NCI-H2107 treated with DMSO at 0.1 percent for 48 hours (cell line): ENCODE data around the gene MAP3K7CL.

Experiments used
- DNase-seq: peaks from one replicate; lab custom pipeline; 2025; ENCODE audit not compliant: unreplicated experiment; lab: John Stamatoyannopoulos, UW

The MAP3K7CL gene, protein sequence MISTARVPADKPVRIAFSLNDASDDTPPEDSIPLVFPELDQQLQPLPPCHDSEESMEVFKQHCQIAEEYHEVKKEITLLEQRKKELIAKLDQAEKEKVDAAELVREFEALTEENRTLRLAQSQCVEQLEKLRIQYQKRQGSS

DNA sequence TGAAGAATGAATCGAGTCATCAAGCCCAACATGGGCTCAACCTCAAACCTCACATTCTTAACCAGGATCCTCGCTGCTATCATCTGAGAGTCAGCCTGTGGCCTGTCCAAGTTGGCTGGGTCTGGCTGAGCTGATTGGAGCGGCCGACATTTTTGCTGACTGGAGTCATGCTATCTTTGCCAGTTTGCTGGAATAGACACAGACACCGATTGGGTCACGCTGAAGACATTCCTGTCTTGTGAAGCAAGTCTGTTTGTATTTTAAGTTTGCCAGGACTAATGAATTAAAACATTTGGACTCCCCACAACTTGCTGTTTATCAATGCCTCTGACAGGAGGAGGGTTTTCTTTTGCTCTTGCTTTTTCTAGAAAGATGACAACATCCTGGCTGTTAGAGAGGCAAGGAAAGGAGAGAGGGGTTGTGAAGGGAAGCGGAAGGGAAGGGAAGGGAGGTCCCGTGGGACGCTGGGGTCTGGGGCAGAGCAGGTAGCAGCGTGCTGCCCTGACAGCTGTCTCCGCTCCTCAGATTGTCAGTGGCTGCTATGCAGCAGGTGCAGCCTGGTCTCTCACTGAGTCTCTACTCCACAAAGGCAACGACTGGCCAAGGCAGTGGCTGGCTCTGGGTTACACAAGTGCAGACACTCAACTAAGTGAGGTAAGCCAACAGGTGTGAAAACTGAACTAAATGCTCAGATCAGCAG, at the start of gene MAP3K7CL:
TSS of gene MAP3K7CL (plus strand) at position 375 of the 700 bp plus-strand sequence. CDS start 2,701 bp downstream, outside the sequence.
- peak; percentile 68 for DNase-seq

DNA sequence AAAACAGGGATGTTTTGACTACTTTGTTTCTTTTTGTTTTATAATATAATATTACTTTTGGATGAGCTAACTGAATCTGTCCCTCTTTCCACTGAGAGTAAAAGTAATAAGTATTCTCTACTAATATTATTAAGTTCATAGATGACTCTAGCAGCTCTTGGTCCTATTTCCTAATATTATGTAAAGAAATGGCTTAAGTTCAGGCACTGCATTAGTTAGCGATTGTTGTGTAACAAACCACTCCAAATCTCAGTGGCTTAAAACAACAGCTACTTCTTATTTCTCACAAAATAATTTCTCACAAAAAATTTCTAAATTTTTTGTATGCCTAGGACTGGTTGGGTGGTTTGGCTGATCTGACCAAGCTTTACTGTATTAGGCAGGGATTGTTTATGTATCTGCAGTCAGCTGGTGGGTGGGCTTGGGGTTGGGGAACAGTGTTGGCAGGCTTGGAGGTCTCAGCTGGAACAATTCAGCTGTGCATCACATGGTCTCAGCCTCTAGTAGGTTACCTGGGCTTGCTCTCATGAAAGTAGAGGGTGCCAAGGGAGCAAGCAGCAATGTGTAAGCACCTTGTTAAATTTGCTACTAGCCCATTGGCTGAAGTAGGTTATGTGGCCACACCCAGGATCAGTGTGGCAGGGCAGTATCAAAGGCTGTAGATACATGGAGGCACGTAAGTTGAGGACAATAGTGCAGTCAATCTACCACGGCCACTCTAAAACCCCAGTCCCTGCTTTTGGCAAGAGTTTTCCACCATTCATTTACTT, 48.2 kb upstream of the MAP3K7CL start:
- DNase-seq, result no peak

DNA sequence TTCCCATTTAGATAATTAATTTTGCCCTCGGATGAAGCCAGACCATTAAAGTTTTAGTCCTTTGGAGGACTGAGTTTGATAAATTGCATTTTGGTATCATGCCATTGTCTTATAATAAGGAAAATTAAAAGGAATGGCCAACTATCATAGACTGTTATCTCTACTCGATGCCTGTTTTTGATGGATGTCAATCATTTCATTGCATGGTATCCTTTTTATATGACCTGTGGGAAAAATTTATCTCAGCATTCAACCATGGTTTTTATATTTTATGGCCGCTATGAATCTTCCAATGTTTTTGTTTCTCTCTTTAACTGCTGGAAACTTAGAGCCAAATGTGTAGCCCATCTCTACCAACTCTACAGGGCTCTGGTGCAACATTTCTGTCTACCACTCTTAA, 47.1 kb upstream of the MAP3K7CL start:
- no peak for DNase-seq

DNA sequence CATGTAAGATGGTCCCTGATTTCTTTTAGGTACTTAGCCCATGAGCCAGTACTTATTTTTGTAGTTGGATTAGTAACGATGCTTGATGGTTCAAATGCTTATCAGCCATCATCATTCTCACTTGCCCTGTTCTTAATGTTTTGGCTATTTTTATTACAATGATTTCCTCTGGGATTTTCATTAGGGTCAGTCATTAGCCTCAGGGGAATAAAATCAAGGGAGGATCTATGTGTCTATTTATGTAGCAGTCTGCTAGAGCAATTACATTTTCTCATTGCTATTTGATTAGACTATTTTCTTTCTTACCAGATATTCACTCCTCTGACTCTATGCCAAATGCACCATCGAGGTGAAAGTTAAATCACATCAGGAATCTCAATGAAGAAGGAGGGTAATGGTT, 46.1 kb upstream of the MAP3K7CL start:
- DNase-seq, result no peak

DNA sequence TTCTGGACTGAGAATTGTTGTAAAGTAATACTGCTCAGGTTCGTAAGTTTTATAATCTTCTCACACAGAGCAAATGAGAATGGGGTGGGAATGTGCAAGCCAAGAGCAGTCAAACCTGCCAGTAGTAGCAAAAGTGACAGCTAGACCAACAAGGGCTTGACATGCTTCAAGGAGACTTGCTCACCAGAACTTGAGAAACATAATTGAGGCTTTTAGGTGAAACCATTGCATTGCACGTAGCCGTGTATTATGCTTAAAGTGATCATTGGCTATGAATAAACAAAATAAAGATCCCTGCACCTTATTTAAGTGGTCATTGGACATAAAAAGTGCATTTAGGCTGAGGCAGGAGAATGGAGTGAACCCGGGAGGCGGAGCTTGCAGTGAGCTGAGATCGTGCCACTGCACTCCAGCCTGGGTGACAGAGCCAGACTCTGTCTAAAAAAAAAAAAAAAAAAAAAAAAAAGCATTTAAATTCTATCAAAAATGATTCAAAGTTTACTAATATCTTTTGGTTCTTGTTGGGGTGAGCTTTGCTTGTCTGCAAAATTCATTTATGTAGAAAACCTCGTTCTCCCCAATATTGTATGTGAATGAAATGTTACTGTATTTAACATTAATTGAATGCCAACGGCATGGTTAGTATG, 45.2 kb upstream of the MAP3K7CL start:
- DNase-seq, result no peak

DNA sequence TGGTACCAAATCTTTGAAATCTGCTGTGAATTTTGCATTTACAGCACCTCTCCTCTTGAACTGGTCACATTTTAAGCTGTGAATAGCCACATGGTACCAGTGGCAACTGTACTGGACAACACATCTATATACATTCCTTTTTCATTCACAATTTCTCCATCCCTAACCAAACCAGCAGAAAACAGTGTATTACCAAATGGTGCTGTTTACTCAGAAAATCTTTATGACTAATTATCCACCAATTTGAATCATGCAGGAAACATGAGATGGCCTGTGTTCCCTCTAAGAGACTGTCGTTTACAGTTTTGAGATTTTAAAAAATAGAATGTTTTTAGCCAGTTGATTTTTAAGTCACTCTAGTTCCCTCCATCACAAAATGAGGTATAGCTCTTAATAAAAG, 39.4 kb upstream of the MAP3K7CL start:
- DNase-seq, result no peak

DNA sequence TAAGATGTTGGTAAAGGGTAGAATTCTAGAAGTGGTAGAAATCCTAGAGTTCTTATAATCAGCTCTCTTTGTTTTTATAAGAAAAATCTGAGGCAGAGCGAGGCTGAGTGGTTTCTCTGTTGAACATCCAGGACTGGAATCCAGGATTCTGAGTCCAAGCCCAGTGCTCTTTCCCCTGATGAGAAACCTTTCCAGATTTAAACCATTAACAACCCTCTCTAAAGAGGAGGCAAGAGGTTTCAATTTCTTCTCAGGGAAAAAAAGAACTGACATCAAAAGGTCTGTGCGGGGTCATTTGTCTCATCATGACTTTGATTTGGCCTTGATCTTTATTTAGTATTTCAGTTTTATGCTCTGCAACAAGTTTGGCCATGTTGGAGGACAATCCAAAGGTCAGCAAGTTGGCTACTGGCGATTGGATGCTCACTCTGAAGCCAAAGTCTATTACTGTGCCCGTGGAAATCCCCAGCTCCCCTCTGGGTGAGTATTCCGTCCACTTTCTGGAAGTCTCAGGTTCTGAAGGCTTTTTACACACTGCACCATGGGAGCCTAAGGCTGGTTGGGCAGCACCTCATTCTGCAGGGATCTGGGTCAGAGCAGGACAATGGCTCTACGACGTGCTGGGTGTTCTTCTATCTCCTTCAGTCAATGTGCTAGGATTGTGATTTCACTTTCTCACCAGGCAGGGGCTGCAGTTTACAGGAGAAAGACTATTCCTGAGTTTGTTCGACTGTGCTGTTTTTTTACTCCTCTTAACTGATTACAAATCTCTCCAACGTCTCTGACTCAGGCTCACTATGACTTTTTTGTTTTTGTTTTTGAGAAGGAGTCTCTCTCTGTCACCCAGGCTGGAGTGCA, 38.1 kb upstream of the MAP3K7CL start:
- DNase-seq, result no peak

DNA sequence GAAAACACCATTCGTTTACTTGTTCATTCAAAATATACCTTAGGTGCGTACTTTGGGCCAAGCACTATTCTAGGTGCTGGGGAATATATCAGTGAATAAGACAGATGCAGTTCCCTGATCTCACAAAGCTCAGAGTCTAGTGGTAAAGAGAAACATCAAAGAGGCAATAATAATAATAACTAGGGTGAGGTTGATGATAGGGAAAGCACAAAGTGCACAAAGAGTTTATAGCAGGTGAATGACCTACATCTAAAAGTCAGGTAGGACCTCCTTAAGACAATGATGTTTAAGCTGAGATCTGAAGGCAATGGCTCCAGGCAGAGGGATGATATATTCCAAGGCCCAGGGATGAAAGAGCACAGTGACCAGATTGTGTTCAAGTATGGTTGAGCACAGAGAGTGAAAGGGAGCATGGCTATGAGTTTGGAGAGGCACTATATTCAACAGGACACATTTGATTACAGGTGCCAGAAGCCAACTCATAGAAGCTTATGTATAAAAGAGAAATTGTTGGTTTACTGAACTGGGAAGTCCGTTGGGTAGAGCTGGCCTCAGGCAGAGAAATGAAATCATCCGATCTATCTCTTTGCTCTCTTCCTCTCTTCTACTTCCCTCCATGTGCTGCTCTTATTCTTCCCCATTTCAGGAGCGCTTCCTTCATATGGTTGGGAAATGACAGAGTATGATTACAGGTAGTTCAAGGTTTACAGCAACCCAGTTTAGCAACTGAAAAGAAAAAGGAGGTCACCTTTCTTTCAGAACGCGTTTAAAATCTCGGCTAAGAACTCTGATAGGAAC, 34.0 kb upstream of the MAP3K7CL start:
- no peak for DNase-seq

DNA sequence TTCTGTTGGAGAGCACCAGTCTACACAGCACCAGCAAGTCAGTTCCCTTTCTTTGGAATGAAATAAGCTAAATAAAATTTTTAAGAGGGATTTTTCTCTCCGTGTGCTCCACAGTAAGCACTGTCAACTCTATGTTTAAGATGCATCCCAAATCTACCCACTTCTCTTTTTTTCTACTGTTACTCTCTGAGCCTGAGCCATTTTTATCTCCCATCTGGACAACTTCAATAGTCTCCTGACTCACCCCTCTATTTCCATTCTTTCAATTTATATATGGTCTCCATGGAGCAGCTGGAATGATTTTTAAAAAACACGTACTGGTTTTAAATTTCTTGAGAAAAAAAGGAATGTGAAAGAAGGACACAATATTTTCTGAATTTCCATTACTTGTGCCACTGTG, 32.3 kb upstream of the MAP3K7CL start:
- DNase-seq, result no peak

DNA sequence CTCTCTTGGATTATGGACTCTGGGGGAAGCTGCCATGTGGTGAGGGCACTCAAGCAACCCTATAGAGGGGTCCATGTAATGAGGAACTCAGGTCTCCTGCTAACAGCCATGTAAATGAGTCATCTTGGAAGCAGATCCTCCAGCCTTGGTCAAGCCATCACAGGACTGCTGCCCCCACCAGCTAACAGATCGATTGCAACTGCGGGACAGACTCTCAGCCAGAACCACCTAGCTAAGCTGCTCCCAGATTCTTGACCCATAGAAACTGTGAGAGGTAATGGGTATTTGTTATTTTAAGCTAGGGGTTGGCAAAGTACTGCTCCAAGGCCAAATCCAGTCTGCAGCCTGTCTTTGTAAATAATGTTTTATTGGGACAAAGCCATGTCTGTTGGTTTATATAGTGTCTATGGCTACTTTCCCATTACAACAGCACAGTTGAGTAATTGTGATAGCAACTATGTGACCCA, 27.6 kb upstream of the MAP3K7CL start:
- no peak for DNase-seq

DNA sequence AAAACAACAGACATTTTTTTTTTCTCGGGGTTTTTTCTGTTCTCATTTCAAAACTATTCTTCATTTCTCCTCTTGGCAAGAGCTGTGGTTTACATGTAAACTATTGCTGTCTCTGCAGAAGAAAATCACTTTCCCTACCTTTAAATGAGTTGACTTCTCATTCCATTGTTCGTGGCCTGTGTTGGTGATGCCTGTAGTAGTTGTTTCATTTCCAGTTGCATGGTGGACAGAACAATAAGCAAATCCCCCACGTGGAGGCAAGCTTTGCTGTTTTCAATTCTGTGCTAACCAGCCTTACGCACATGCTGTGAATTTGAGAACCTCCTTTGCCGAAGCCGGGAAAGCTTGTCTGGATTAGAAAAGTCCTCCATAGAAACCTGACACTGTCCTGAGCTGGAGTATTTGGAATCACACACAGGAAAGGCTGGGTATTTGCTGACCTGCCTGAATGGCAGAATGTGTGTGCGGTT, 26.2 kb upstream of the MAP3K7CL start:
- peak; percentile 96 for DNase-seq

DNA sequence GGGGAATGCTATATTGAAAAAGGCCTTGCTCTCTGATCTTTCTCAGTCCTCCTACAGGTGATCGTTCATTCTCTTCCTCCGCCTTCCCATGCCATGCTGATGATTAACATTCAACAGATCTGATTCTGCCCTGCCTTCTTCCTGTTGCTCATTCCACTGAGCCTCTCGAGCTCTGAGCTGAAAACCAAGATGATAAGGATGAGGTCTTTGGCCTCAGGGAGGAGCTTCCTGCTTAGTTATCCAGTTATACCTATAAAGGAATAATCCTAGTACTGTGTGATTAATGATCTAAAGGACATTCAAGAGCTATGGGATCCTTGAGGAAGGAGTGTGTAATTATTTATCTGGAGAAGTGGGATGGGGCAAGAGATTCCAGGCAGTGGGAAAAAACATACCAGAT, 25.2 kb upstream of the MAP3K7CL start:
- no peak for DNase-seq

DNA sequence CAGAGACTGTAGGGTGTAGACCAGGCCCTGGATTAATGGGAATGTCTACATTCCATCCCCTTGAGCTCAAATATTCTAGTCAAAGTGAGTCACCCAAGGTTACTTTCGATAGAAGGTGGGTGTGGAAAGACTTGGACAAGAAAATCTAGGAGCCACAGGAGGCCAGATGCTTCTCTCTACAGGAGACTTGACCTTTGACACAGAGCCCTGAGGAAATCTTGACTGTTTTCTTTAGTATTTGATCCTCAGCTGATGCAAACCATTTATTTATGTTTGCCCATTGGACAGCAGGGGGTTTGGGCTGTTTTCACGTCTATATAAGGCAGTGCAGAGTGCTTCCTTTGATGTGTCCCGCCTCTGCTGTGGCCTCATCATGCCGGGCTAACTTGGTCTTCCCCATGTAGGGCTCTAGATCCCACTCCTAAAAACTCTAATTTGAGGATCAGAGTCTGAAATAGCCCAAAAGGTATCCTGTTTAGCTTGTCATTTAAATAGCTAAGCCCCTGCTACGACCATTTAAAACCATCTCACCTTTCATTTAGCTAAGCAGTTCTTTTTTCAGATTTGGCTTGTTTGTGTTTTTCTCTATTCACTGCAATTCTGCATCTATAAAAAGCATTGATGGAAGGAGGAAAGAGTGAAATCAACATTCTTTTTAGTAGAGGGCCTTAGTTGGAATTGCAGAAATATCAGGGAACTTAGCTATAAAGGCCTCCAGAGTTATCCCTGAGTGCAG, 15.5 kb upstream of the MAP3K7CL start:
- DNase-seq, result no peak

DNA sequence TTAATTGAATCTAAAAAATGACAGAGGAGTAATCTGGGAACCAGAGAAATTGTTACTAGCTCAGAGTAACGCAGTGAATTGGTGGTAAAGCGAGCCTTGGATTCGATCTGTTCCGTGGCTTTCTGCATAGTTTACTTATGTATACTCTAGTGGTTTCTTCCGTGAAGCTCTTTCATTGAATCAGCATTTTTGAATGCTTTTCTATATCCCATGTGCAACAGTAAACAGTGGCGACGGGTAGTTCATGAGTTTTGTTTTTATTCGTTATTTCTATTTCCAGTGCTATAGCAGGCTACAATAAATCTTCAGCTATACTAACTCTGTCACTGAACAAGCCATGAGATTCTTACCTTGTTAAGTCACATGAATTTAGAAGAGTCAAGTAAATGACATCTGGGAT, 14.5 kb upstream of the MAP3K7CL start:
- DNase-seq, result no peak

DNA sequence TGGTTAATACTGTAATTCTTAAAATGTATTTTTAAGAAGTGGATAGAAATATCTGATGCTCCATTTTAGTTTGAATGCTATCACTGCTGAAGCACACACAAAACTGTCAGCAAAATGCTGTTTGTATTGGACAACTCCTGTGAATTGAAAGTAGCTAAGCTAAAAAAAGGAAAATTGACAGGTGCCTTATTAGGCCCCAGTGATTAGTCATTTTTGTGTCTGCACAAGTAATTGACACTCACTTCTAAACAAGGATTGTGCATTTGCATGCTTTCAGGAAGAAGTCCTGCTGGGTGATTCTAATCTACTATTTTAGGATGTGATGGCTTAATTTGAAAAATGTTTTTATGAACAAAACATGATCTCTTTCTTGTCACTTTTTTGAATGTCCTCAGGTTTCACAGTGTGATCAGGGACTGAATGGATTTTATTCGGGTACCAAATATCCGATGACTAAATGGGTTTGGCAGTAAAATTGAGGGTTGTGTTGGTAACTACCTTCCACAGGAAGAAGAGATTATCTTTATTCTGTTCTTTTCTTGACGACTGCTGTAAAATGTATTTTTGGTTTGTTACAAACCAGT, 13.0 kb upstream of the MAP3K7CL start:
- no peak for DNase-seq

DNA sequence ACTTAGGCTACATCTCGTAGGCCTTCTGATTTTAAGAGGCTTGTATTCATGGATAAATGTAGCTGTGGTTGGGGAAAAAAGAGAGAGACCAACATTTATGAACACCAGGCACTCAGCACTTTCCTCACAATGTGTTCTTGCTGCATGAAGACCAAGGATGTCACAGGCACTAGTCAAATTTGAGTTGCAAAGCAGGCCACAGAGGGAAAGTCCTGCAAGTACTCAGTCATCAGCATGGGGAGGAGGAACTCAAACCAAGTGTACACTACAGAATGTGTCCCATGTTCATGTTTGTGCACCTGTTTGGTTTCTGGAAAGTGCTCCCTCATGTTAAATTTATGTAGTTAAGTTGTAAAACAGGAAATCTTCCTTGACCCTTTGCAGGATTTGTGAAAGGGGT, 8.7 kb upstream of the MAP3K7CL start:
- DNase-seq, result no peak

DNA sequence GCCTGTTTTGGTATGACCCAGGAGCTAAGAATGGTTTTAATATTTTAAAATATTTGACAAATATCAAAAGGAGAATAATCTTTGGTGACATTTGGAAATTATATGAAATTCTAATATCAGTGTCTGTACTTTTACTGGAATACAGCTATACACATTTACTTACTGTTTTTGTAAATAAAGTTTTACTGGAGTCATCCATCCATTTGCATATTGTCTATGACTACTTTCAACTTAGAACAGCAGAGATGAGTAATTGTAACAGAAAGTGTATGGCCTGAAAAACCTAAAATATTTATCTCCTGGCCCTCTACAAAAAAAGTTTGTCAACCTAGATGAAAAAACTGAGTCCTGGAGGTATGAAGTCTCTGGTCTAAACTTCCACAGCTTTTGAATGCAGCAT, 5.8 kb upstream of the MAP3K7CL start:
- DNase-seq, result no peak

DNA sequence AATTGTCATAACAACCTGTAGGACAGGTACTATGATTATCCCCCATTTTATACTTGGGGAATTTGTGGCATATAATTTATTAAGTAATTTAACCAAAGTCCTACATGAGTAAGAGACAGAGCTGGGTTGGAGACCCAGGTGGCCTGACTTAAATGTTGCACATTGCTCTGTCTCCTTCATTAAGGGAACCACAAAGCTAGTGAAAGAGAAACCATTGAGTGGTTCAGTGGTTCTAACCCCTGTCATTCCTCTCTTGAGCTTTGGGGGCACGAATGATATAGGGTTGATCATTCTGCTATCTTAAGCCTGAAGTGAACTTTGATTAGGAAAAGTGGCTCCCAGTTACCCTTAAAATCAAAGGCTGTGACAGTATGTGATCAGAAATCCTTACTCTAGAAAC, 5.3 kb upstream of the MAP3K7CL start:
- DNase-seq, result no peak

DNA sequence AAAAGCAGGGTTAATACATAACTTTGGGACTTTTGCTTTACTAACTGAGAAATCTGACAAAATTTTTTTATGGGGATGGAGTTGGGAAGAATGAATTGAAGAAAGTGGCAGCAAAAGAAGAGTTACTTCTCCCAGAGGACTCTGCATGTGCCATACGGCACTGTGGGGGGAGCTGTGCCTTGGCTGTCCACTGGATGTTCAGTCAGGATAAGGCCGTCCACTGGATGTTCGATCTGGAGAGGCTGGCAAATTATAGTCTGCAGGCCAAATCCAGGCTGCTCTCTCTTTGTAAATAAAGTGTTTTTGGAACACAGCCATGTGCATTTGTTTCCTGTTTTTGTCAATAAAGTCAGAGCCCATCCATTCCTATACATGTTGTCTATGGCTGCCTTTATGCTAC, 4.5 kb upstream of the MAP3K7CL start:
- no peak for DNase-seq
